HG02970 (cell line): ENCODE data around the gene CMTM4.

Experiments
- ATAC-seq: cut with Tn5 transposase; IDR thresholded peaks from one replicate; pipeline ENCODE4 v1.9.1; 2021; ENCODE audit warnings: mild to moderate bottlenecking, moderate library complexity, moderate number of reproducible peaks; ENCODE audit not compliant: unreplicated experiment, low FRiP score

CMTM4 gene

DNA sequence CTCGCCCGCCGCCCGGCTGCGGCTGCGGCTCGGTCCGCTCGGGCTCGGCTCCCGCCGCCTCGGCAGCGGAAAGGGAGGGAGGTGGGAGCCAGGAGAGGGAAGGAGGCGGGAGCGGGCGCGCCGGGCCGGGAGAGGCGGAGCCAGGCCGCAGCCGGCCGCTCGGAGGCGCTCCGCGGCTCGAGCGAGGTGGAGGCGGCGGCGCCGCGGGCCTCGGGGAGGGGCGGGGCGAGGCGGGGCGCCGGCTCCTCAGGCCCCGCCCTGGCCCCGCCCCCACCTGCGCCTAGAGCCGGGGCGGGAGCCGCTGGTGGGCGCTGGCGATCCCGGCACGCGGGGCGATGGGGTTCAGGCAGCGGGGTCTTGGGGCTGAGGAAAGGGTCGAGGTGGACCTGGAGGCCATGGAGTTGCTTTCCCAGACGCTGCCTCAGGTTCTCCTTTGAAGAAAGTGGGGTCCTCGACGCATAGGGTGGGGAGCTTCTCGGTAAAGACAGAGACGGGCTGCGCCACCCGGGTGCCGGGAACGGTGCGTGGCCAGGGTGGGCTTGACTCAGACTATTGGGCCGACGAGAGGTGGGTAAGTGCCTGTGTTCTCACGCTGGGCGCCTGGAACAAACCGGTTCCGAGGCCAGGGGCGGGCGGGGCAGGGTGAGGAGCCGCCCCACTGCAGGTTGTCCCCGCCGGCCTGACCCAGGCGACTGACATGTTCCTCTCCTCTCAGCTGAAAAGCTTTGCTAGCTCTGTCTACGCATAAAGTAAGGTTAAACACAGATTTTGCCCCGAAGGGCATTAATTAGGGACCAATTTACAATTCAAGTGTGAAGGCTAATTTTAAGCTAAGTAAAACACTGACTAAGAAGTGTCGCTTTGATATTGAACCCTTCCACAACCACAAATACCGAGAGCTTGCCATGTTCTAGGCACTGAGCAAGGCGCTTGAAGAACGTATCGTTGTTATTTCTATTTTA is at the start of gene CMTM4:
CMTM4 (minus strand) TSS at position 75 of the 962 bp plus-strand sequence. CDS start 218 bp downstream, outside the sequence.
- ATAC-seq = peak; percentile 73

DNA sequence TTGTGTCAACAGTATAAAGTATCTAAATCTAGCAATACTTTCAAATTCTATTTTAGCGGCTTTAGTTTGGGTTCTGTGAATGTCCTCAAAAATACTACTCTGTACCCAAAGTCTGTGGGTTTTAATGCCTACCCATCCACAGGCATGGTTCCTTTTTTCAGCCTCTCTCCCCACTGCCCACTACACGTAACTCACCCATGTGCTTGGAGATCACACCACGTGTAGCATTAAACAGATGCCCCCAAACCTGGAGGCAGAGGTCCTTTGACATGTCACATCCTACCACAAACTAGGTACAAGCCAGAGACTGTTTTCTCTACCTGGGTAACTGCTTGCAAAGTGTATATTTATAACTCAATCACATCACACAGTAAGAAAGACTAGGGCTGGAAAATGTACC is 49.5 kb upstream of the CMTM4 start:
- ATAC-seq = no peak

DNA sequence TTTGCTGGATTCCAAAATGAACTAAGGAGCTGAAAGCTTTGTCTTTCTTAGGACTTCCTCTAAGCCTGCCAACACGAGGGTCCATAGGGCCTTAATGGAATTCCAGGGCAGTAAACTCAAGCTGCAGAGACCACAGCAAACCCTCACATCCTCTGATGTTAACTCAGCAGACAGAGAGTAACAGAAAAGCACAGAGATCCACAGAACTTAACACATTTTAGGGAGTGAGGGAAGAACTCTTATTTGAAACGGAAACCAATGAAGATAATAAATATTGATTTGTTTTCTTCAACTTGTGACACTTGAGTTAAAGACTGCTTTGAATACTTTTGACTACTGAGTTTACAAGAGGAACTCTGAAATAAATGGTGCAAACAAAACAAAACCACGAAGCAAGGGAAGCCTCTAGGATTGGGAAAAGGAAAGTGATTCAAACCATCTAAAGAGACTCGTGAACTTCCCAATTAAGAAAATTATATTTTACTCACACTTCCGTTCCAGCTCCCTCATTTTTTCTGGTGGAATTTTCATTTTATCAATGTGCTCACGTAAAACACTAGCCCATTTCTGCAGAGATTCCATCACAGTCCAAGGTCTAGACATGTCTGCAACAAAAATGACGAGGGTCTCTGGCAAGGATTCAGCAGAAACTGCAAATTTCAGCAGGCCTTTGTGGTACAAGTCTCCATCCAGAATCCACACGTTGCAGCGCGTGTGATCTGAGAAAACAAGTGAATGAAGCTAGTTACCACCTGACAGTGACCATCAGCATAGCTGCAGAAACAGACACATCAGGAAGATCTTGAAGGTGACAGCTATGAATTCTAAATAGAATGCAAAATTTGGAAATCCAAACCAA is 45.6 kb upstream of the CMTM4 start:
- no peak for ATAC-seq

DNA sequence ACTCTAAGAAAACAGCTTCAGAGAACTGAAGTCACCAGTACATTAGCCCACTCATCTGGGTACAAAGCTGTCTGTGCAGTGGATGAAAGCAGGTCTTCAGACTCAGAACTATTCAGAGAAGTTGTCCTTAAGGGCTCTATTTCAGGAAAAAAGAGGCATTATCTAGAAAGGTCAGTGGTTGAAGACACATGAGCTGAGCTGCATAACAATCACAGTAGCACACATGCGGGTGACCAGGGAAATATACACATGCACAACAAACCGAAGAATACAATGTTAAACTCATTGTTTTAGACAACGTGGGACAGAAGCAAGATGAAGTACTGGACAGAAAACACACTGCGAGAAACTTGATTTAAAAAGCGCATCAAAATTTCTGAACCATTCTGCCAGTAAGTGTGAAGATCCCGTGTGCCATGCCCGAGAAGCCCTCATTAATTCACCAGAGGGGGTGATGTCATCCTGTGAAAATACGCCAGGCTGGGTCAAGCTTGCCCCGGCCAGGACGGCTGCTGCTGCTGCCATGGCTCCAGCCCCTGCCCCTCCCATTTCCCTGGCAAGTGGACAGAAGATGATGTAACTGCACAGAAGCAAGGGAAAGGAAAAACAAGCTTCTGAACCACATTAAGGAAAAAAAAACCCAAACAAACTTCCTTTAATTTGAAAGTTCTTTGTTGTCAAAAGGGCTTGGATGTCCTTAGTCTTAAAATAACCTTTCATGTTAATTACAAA is 44.8 kb upstream of the CMTM4 start:
- ATAC-seq = no peak

DNA sequence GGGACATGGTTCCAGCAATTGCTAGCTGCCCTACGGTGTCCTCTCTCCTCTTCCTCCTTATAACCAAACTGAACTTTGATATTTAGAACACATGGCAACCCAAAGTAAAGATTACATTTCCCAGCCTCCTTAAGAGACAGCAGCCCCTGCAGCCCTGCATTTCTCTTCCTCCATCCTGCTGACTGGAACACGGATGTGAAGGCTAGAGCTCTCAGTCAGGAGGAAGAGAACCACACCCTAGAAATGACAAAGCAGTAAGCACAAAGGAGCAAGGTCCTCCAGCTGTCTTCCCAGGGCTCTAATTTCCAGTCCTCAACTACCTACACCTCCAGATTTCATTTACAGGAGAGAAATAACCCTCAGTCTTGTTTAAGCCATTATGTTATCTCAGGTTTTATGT is 44.0 kb upstream of the CMTM4 start:
- no peak for ATAC-seq

DNA sequence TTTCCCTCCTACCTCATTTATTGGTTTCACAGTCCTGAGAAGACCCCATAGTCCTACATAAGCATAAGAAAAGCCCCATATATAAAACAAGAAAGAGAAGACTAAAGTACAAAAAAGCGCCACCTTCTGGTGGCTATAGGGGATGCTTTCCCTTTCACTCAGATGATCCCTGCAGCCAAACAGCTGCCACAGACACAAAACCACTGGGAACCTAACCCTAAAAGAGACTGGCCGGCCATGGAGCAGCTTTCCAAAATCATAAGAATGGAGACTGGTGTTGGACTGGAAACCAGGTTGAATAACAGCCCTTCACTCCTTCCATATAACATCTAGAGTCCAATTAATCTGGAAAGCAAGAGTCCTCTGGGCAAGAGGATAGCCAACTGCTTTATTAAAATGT is 43.5 kb upstream of the CMTM4 start:
- ATAC-seq = no peak

DNA sequence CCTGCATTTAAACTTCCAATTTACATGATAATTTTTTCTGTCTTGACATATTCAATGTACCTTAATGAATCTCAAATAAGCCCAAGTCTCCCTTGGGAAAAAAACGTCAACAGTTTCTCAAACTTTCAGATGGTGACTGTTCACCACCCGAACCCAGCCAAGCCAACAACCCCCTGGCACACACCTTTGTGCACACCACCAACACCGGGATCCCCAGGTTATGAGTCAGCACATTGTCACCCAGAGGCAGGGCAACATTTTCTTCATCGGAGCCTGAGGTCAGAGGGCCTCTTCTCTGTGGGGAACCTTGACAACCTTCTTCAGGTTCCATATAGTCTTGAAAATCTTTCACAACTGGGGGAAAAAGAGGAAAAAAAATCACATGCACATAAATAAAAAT is 39.3 kb upstream of the CMTM4 start:
- ATAC-seq = no peak

DNA sequence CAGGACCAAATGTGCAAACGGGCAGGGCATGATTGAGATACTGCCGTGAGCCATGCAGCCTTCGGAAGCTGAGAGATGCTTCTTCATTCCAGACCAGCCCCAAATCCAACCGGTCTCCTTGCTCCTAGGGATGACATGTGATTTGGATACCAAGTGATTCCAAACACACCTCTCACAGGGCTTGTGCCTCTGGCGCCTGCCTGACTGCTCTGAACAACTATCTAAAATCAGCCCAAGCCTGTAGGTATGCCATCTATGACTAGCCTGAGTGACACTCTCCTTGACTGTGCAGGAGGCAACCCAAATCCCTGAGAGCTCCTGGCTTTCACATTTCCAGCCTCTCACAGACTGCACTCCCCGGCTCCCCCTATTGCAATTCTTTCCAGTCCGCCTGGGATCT is 34.6 kb upstream of the CMTM4 start:
- ATAC-seq = no peak

DNA sequence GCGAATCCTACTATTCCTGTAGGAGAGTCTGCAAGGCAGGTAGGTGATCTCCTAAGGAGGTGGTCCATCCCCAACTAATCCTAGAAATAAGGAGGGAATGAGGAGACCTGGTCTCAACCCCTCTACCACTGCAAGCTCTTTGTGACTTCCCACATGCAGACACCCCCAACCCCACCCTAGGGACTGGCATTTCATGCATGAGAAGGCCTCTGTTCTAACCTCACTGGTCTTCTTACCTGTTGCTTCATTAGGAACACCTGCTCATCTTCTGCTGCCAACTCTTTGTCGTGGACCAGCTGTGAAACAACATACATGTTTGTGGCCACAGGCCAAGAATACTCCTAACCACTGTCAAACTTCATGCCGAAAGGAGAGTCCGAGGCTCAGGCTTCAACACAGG is 32.3 kb upstream of the CMTM4 start:
- no peak for ATAC-seq

DNA sequence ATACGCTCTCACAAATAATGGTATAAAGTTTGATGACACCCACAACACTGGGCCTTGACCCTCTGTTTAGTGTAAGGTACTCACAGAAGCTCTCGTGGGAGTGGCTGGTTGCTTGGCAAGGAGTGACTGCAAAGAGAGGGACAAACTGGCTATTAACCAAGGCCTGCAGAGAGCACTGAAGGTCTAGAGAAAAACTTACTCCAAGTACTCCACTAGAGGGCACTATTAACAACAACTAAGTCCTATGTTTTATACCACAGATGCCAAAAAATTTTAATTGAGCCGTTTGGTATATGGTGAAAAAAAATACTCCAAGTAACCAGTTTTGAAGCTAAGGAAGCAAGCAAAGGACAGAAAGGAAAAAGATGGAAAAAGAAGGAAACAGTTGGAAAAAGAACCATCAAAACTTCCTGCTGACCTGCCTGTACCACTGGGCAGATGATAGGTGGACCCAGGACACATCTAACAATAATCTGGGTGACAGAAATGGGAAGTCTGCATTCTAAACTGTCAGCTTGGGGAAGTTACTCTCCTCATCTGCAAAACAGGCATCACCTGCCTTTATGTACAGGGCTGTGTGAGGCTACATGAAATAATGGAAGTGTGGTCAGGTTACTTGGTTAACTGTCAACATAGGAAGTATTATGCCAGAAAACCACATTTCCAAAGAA is 31.7 kb upstream of the CMTM4 start:
- ATAC-seq = no peak

DNA sequence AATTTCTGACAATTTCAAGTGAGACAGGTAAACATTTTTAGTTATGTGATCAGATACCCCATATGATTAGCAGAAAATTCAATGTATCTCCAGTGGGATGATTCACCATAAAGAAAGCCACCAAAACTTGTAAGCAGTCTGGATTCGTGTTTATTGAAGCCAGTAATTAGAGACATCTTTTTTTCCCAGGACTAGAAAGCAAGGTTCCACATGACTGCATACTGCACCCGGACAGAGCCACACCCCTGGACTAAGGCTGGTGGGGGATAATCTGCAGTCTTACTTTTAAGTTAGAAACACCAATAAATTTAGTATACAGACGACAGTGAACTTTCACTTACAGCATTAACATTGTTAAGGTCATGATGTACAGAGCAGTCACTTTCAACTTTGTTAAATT is 24.2 kb upstream of the CMTM4 start:
- no peak for ATAC-seq

DNA sequence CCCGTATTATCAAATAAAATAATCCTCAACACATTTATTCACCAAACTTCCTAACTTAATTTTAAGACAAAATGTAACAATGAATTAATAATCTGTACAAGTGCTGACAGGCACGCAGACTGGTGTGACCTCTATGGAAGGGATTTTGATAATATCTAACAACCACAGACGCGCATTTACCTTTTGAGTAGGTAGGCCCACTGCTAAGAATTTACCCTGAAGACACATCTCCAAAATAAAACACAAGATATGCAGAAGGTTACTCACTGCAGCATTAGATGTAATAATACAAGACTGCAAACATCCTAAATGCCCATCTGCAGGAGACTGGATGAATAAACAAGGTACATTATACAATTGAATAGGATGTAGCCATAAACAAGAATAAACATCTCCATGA is 22.7 kb upstream of the CMTM4 start:
- ATAC-seq = no peak

DNA sequence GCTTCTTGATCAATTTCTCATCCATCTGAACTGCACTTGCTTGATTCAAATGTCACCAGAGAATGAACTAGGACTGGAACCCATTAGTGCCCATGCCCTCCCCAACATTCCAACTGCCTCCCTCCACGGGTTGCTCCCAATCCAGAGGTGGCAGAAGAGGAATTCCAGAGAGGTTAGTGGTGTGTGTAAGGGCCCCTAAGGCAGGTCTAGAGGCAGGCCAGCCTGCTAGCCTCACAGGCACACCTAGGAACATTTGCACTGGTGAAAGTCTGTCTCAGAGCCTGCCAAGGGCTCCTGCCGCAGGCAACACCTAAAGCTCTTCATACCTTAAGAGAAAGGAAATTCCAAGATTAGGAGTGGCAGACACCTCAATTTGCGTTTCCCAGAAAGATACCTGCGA is 21.2 kb upstream of the CMTM4 start:
- ATAC-seq = no peak

DNA sequence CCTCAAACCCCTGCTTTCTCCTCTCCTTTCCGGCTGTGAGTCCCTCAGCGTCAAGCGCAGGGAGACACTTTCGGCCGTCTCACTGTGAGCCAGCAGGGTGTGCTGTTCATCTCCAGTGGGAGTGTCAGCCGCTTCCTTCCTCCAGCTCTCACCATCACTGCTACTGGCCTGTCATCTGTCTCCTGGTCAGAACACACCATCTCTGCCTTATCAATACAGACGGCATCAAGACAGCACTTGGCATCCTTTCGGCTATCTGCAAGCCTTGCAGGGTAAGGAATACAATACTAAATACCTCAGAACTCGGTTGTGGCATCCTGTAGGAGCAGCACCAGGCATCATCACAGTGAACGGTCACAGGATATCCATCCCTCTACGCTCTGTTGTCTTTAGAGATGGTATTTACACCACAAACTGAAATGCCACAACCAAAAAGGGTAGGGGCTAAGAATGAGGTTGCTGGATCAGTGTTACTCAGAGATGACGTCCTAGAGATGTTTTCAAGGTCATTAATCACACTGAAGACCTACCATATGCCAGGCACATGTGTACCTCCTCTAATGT is 20.7 kb upstream of the CMTM4 start:
- no peak for ATAC-seq

DNA sequence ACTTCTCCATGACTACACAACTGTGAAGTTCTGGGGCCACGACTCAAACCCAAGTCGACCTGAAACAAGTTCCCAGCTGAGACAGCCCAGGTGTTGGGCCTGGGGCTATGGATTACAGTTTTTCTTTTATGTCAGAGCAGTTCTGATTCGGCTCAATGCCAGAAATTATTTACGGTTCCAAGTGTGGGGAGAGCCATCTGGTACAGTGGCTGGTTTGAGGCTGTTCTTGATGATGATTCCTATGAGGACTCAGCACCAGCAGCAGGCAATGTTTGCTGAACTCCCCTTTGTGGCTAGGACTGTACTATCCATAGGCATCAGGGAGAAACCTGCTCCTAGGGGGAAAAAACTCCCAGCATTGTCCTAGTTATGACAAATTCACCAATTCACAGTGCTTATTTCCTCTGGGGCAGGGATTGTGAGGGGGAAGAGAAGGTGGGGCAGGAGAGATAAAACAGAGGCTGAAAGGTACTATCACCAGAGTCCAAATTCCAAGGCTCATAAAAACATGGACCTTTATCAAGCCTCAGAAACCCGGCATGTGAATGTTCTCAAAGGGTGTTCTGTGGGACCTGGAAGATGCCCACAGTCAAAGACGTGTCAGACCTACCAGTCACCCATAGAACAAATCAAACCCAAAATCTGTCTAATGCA is 18.2 kb upstream of the CMTM4 start:
- no peak for ATAC-seq

DNA sequence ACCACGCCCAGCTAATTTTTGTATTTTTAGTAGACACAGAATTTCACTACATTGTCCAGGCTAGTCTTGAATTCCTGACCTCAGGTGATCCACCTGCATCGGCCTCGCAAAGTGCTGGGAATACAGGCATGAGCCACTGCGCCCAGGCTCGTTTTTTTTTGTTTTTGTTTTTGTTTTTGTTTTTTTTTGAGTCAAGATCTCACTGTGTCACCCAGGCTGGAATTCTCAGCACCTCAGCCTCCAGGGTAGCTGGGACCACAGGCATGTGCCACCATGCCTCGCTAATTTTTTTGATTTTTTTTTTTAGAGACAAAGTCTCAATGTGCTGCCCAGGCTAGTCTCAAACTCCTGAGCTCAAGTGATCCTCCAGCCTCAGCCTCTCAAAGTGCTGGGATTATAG is 17.5 kb upstream of the CMTM4 start:
- ATAC-seq = no peak

DNA sequence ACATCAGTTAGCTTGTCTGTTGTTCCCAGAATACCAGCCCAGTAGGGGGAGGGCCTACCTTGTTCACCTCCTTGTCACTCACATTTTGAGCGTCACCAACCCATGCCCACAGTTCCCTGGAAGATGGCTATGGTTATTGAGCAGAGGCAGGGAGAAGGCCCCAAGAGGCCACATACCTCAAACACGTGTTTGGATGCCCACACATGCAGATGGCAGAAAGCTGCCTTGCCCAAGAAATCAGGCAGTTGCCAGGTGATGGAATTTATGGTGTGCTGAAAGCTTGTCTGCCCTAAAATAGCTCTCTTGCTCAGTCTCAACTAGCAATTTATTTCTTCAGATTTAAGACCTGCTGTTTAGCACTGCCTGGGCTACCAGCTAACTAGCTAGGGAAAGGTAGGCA is 16.5 kb upstream of the CMTM4 start:
- ATAC-seq = no peak

DNA sequence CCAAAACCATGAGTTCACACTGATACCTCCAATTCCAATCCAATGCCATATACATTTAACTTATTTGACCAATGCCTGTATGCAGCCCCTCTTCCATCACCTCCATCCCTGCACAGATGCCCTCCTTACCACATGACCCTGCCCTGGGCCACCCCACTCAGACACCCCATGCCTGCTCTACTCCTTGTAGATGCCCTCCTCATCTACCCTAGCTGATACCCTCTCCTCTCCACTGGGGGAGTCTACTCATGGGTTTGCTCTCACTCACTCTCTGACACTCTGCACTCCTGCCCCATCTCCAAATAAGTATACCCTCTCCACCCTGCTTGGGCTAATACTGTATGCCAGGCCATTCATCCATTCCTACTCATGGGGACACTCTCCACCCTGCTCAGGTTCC is 16.0 kb upstream of the CMTM4 start:
- no peak for ATAC-seq

DNA sequence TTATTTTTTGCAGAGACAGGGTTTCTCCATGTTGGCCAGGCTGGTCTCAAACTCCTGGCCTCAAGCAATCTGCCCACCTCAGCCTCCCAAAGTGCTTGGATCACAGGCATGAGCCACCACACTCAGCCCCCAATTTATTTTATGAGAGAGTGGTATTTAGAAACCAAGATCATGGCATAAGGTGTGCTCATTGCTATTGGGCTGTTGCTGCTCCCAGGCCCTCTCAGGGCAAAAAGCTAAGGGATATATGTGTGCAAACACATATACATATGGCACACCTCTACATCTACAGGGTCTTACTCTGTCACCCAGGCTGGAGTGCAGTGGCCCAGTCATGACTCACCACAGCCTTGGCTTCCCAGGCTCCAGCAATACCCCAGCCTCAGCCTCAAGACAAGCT is 15.0 kb upstream of the CMTM4 start:
- ATAC-seq = no peak

DNA sequence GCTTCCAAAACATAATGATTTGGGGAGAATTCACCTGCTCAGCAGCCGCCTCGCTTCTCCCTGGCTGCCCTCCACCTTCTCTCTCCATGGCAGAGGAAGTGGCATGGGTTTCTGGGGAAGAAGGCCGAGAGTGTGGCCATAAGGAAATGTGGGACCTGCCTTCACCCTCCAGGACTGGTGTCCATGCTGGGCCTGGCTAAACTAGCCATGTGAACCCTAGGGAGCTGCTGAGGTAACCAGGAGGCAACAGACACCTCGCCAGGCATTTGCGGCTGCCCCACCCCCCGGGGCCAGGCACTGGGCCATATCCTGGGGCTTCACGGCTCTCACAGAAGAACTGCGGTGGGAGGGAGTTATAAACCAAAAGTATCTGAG is 9.9 kb upstream of the CMTM4 start:
- ATAC-seq = no peak
